Loucy (cell line): ENCODE results near the gene MIEN1.

ENCODE experiments used
- H2AFZ ChIP-seq: fragments of 200-600 bp; sonication (generic); 2 replicates; pipeline ENCODE4 v1.6.0; 2016; ENCODE audit warnings: antibody characterized with exemption, mild to moderate bottlenecking, low read length, moderate library complexity
- H3F3A ChIP-seq: fragments of 200-600 bp; 2 replicates; pipeline ENCODE4 v1.6.0; 2016; ENCODE audit warnings: antibody characterized with exemption, low read depth, mild to moderate bottlenecking
- H3K27me3 ChIP-seq: fragments of 200-600 bp; sonication (generic); 2 replicates; pipeline ENCODE4 v1.6.1; 2014; ENCODE audit warnings: low read length, mild to moderate bottlenecking; ENCODE audit not compliant: insufficient read depth, poor library complexity, severe bottlenecking
- H3K36me3 ChIP-seq: fragments of 200-600 bp; sonication (generic); 2 replicates; pipeline ENCODE4 v1.6.1; 2016; ENCODE audit warnings: low read length; ENCODE audit not compliant: insufficient read depth
- H3K4me1 ChIP-seq: fragments of 200-600 bp; sonication (generic); 2 replicates; pipeline ENCODE4 v1.5.1; 2014; ENCODE audit warnings: low read length, mild to moderate bottlenecking; ENCODE audit not compliant: insufficient read depth, poor library complexity, severe bottlenecking
- H3K4me2 ChIP-seq: fragments of 200-600 bp; sonication (generic); 2 replicates; pipeline ENCODE4 v1.6.0; 2014; ENCODE audit warnings: antibody characterized with exemption, low read length, low read depth, mild to moderate bottlenecking; ENCODE audit not compliant: poor library complexity, severe bottlenecking
- H3K4me3 ChIP-seq: fragments of 200-600 bp; sonication (generic); 2 replicates; pipeline ENCODE4 v1.5.1; 2014; ENCODE audit warnings: low read length, mild to moderate bottlenecking, mixed read lengths; ENCODE audit not compliant: poor library complexity, severe bottlenecking
- H3K79me2 ChIP-seq: fragments of 200-600 bp; sonication (generic); 2 replicates; pipeline ENCODE4 v1.6.1; 2014; ENCODE audit warnings: low read length; ENCODE audit not compliant: insufficient read depth
- H3K9ac ChIP-seq: fragments of 200-600 bp; sonication (generic); 2 replicates; pipeline ENCODE4 v1.6.0; 2014; ENCODE audit warnings: mild to moderate bottlenecking, low read depth, low read length, moderate library complexity; ENCODE audit not compliant: poor library complexity, severe bottlenecking
- H3K9me2 ChIP-seq: fragments of 200-600 bp; sonication (generic); replicated peaks from 2 replicates; pipeline ENCODE4 v1.6.1; 2016; ENCODE audit warnings: low read depth, low read length, mixed read lengths
- H3K9me3 ChIP-seq: fragments of 200-600 bp; sonication (generic); 2 replicates; pipeline ENCODE4 v1.6.1; 2014; ENCODE audit warnings: mild to moderate bottlenecking, antibody characterized with exemption, low read length, low read depth; ENCODE audit not compliant: insufficient read depth
- H4K20me1 ChIP-seq: fragments of 200-600 bp; sonication (generic); 2 replicates; pipeline ENCODE4 v1.6.0; 2014; ENCODE audit warnings: antibody characterized with exemption, low read length, mild to moderate bottlenecking; ENCODE audit not compliant: insufficient read depth, poor library complexity, severe bottlenecking
- EZH2phosphoT487 ChIP-seq: fragments of 200-600 bp; IDR thresholded peaks from 2 replicates; pipeline ENCODE4 v1.6.1; 2018; ENCODE audit warnings: antibody characterized with exemption, mild to moderate bottlenecking, moderate library complexity, borderline replicate concordance
- TF ChIP-seq, protein P1 (sequence below): fragments of 200-600 bp; sonication (generic); conservative IDR thresholded peaks from 2 replicates; pipeline ENCODE4 v1.5.1; 2014; ENCODE audit warnings: mild to moderate bottlenecking, antibody characterized with exemption, low read length

MIEN1 gene

DNA sequence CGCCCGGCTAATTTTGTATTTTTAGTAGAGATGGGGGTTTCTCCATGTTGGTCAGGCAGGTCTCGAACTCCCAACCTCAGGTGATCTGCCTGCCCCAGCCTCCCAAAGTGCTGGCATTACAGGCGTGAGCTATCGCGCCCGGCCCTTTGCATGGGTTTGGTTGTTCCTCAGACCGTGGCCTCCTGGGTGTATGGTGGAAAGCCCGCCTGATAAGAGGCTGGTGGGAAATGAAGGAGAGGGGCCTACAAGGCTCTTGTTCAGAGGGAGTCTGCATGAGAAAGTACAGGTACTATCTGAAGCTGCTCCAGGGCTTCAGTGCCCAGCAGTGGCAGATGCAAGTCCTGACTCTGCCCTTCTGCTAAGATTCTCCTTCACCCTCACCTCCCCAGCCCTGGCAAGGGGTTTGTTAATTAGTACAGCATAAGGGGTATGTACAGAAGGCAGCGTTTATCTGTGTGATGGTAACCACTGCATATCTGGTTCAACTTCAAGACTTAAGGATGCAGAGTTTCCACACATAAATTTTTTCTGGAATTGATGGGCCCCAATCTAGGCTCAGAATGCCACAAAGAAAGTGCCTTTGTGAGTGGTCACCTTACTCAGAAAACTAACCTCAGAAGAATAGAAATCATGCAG lies 31.6 kb upstream of the MIEN1 start:
- H3K9me2 ChIP-seq: no peaks in the 10 kb centered on the region
- no peaks in the 10 kb centered on the region; the same call in 1 of the 2 replicates for H3F3A ChIP-seq
- H3K27me3 ChIP-seq: no peaks in the 10 kb centered on the region
- TF ChIP-seq, protein P1, sequence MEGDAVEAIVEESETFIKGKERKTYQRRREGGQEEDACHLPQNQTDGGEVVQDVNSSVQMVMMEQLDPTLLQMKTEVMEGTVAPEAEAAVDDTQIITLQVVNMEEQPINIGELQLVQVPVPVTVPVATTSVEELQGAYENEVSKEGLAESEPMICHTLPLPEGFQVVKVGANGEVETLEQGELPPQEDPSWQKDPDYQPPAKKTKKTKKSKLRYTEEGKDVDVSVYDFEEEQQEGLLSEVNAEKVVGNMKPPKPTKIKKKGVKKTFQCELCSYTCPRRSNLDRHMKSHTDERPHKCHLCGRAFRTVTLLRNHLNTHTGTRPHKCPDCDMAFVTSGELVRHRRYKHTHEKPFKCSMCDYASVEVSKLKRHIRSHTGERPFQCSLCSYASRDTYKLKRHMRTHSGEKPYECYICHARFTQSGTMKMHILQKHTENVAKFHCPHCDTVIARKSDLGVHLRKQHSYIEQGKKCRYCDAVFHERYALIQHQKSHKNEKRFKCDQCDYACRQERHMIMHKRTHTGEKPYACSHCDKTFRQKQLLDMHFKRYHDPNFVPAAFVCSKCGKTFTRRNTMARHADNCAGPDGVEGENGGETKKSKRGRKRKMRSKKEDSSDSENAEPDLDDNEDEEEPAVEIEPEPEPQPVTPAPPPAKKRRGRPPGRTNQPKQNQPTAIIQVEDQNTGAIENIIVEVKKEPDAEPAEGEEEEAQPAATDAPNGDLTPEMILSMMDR: no peak
- peaks cover 4% of the 10 kb centered on the region for H3K4me1 ChIP-seq
- no peaks in the 10 kb centered on the region for H3K79me2 ChIP-seq
- H3K4me3 ChIP-seq: no peak overlapping the region
- H3K4me2 ChIP-seq: no peak overlapping the region
- H4K20me1 ChIP-seq: no peaks in the 10 kb centered on the region
- no peak overlapping the region for H2AFZ ChIP-seq
- H3K9me3 ChIP-seq: no peaks in the 10 kb centered on the region
- H3K9ac ChIP-seq: no peak overlapping the region
- H3K36me3 ChIP-seq: no peaks in the 10 kb centered on the region

DNA sequence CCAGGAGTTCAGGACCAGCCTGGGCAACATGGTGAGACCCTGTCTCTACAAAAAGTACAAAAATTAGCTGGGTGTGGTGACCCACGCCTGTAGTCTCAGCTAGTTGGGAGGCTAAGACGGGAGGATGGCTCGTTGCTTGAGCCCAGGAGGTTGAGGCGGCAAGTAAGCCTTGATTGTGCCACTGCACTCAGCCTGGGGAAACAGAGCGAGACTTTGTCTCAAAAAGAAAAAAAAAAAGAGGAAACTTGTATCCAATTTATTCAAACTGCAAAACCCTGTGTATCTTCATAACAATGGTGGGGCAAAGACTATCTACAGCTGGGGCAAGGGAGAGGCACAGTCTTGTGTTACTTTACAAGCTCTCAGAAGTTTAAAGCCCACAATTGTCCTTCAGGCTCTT lies 28.9 kb upstream of the MIEN1 start:
- TF ChIP-seq, protein P1: no peak
- no peak for TF ChIP-seq EZH2phosphoT487
- H3K27me3 ChIP-seq: no peaks in the 10 kb centered on the region
- H2AFZ ChIP-seq: no peak overlapping the region
- no peaks in the 10 kb centered on the region; the same call in 1 of the 2 replicates for H3F3A ChIP-seq
- H3K4me1 ChIP-seq: peaks cover 24% of the 10 kb centered on the region
- H3K4me3 ChIP-seq: no peak overlapping the region
- no peak overlapping the region for H3K4me2 ChIP-seq
- H3K9me2 ChIP-seq: no peaks in the 10 kb centered on the region
- H3K79me2 ChIP-seq: no peaks in the 10 kb centered on the region
- no peaks in the 10 kb centered on the region for H4K20me1 ChIP-seq
- no peak overlapping the region for H3K9ac ChIP-seq
- H3K9me3 ChIP-seq: no peaks in the 10 kb centered on the region
- H3K36me3 ChIP-seq: no peaks in the 10 kb centered on the region

DNA sequence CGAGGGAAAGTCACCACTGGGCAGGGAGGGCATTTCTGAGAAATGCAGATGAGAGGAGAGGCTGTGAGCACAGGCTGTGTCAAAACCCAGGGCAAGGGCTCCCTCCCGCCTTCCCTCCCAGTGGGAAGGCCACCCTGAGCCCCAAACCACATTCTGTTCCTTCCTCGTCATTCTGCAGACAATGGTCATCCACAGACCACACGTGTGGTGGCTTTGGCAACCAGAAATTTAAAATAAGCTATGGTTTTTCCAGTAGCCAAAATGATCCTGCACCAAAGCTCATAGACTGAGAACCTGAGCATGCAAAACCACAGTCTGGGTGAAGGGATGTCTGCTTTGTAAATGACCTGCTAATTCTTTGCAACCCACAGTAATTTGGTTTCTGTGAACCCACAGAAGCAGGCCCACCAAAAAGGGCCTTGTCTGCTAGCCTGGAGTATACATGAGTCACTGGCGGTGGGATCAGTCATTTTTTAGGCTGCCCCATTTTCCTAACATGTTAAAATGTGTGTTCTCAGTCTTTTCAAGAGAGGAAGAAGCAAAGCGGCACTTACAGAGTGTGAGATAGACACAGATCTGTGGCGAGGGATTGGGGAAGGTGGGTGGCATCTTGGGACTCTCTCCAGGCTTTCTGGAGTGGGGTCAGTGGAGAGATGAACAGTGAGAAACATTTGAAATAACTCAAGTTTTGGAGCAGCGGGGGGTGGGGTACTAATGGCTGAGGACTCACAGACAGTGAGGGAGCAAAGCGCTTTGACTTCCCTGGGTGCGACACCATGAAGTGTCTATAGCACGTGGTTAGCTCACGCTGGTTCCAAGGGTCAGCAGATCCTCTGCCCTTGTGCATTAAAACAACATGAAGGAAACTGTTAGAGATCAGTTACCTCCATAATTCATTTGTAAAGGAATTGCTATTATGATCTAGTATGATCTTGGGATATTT lies 27.9 kb upstream of the MIEN1 start:
- Histone ChIP-seq H3K9me3 (no peaks in the 10 kb centered on the region), H3K9me2 (no peaks in the 10 kb centered on the region), H3K4me3 (no peak overlapping the region), H3K9ac (no peak overlapping the region), H3K27me3 (no peaks in the 10 kb centered on the region), H3K36me3 (no peaks in the 10 kb centered on the region), H3F3A (no peaks in the 10 kb centered on the region; the same call in 1 of the 2 replicates), H3K4me1 (peaks cover 30% of the 10 kb centered on the region), H2AFZ (no peak overlapping the region), H3K79me2 (no peaks in the 10 kb centered on the region), H4K20me1 (no peaks in the 10 kb centered on the region), H3K4me2 (no peak overlapping the region)
- TF ChIP-seq EZH2phosphoT487: no peak
- TF ChIP-seq, protein P1: no peak
